Limb (tissue), 2 donors: ENCODE results near the gene CNPY2.

Experiments
- DNase-seq, 2 donors: peaks; one replicate each; pipeline ENCODE4 v3.0.0-alpha.2; 2016; ENCODE audit errors: extremely low spot score in 2 of 2

Gene CNPY2

DNA sequence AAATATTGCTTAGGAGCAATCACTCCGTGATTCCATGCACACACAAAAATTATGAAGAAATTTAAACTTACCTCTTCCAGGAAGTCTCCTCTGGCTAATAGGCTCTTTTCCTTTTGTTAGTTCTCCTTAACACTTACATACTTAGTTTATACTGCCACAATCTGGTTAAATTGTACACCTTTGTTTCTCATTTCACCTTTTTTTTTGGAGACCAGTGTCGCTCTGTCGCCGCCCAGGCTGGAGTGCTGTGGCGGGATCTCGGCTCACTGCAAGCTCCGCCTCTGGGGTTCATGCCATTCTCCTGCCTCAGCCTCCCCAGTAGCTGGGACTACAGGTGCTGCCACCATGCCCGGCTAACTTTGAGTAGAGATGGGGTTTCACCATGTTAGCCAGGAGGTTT lies 55.4 kb downstream of the CNPY2 start:
- DNase-seq, result no peak
